OCI-LY7 (cell line): ENCODE measurements around the gene BRME1.

Source experiments
- CTCF ChIP-seq: fragments of 200-600 bp; sonication (generic); conservative IDR thresholded peaks from 2 replicates; pipeline ENCODE4 v1.5.1; 2014; ENCODE audit warnings: mild to moderate bottlenecking, antibody characterized with exemption, low read length, moderate library complexity, mixed read lengths
- EZH2phosphoT487 ChIP-seq: fragments of 200-600 bp; sonication (generic); IDR thresholded peaks from 2 replicates; pipeline ENCODE4 v1.6.1; 2018; ENCODE audit warnings: low read depth, borderline replicate concordance, mild to moderate bottlenecking, mixed run types, antibody characterized with exemption, low read length, moderate library complexity, mixed read lengths

DNA sequence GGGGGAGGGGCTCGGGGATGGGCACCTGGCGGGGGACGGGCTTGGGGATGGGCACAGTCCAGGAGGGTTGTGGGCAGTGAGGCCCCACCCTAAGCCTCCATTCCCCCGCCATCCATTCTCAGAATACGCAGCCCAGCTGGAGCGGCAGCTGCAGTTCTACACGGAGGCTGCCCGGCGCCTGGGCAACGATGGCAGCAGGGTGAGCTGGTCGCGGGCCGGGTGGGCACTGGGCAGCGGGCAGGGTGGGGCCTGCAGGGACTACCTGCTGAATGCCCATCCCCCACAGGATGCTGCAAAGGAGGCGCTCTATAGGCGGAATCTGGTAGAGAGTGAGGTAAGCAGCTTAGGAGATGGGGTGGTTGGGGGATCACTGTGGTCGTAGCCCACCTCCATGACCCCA, 24.0 kb upstream of the BRME1 start:
- TF ChIP-seq CTCF (no peak), EZH2phosphoT487 (no peak)
